Stimulated activated CD4-positive, alpha-beta T cell treated with anti-CD3 and anti-CD28 coated beads, Interleukin-1b, Interleukin-23, amount 100 ng/mL, for 1 hour (primary cell): ENCODE measurements around the gene HOGA1.
"Not testable (repeated sequence)": the region's sequence is repeated elsewhere in the genome, so short reads cannot be mapped to it uniquely, and the experiment has no call there.

Experiments used
- DNase-seq, 2 donors: peaks; one replicate each; pipeline ENCODE4 v3.0.0-alpha.2; 2020; ENCODE audit warnings: low read depth in 2 of 2

Gene HOGA1

GRCh38 chr10:97555541-97555940, 28.6 kb upstream of the HOGA1 start:
- DNase-seq: not testable (repeated sequence)

- DNase-seq: not testable (repeated sequence)
These were observed 23.3 kb upstream of the HOGA1 start for GRCh38 chr10:97560731-97561381.

GRCh38 chr10:97561386-97562077, 22.7 kb upstream of the HOGA1 start:
- DNase-seq: not testable (repeated sequence)

GRCh38 chr10:97562329-97562728, 21.9 kb upstream of the HOGA1 start:
- DNase-seq: not testable (repeated sequence)

GRCh38 chr10:97563337-97563736, 20.9 kb upstream of the HOGA1 start:
- DNase-seq: no peak

GRCh38 chr10:97564776-97565175, 19.4 kb upstream of the HOGA1 start:
- DNase-seq: no peak

- DNase-seq: no peak
These were observed 17.7 kb upstream of the HOGA1 start for GRCh38 chr10:97566336-97566996.

GRCh38 chr10:97567891-97568290, 16.3 kb upstream of the HOGA1 start:
- no peak for DNase-seq

GRCh38 chr10:97570146-97570788, 13.9 kb upstream of the HOGA1 start:
- no peak for DNase-seq

GRCh38 chr10:97570789-97571471, 13.3 kb upstream of the HOGA1 start:
- DNase-seq: no peak

- no peak for DNase-seq
These were observed 12.6 kb upstream of the HOGA1 start for GRCh38 chr10:97571622-97572021.

- peak; percentile 8 to 15 for DNase-seq
These were observed 11.8 kb upstream of the HOGA1 start, which contains the start of gene ANKRD2 for GRCh38 chr10:97572214-97572989. TSS of gene ANKRD2 (plus strand) at chr10:97572779. CDS start at chr10:97572789, 10 bp downstream.

- DNase-seq: no peak
These were observed 11.2 kb upstream of the HOGA1 start for GRCh38 chr10:97573021-97573420.

GRCh38 chr10:97573672-97574071, 10.5 kb upstream of the HOGA1 start:
- DNase-seq: no peak

- no peak for DNase-seq
These were observed 9.6 kb upstream of the HOGA1 start for GRCh38 chr10:97574374-97575126.

- DNase-seq: no peak
These were observed 9.0 kb upstream of the HOGA1 start for GRCh38 chr10:97575127-97575668.

GRCh38 chr10:97576487-97576886, 7.7 kb upstream of the HOGA1 start:
- DNase-seq: not testable (repeated sequence)

GRCh38 chr10:97577701-97578100, 6.5 kb upstream of the HOGA1 start:
- DNase-seq: no peak

GRCh38 chr10:97578171-97578844, 5.9 kb upstream of the HOGA1 start:
- no peak for DNase-seq
